ENCODE measurements around the gene SMS. TPM values are rescaled to one million over a fixed set of nuclear protein-coding genes. Genes with fewer than 3 reads are reported as not detected.

SMS gene
- total and polyA plus RNA-seq, 2 experiments from 2014 or later, result 185 to 274 TPM

GRCh38 chrX:21958187-21958586, 17.7 kb downstream of the SMS start:
- no peaks in the 10 kb centered on the region for H3K36me3 ChIP-seq (ENCODE audit: insufficient read depth)
- no peak overlapping the region for H3K27ac ChIP-seq (ENCODE audit: low read depth)
- peaks cover 100% of the 10 kb centered on the region for H3K79me2 ChIP-seq (replicated peaks; ENCODE audit: insufficient read depth)
- no peak for DNase-seq (ENCODE audit: low spot score)
- H3K4me3 ChIP-seq, result no peak overlapping the region
- peaks cover 23% of the 10 kb centered on the region for H4K20me1 ChIP-seq (replicated peaks; ENCODE audit: insufficient read depth)
- H3F3A ChIP-seq (replicated peaks; ENCODE audit: low read depth), result no peaks in the 10 kb centered on the region
- H3K9me2 ChIP-seq (ENCODE audit: insufficient read depth), result no peaks in the 10 kb centered on the region
- peaks cover 7% of the 10 kb centered on the region; the same call in 1 of the 3 replicates for H3K36me3 Mint-ChIP-seq (ENCODE audit: low read depth)
- no peaks in the 10 kb centered on the region for H3K9me3 Mint-ChIP-seq
- H3K4me1 Mint-ChIP-seq, result peaks cover 61% of the 10 kb centered on the region
- H3K4me2 ChIP-seq, result 0 out of 2 replicates have a peak overlapping the region, but pooled peaks have one; percentile 8
- H2AFZ ChIP-seq, result no peak overlapping the region
- no peak for TF ChIP-seq EZH2 (IDR thresholded peaks at IDR 0.05; ENCODE audit: low read depth, unreplicated experiment)
- TF ChIP-seq REST (IDR thresholded peaks at IDR 0.05; ENCODE audit: unreplicated experiment), result no peak
- no peak for TF ChIP-seq POLR2AphosphoS5 (IDR thresholded peaks at IDR 0.05; ENCODE audit: low read depth)
- no peak for TF ChIP-seq ZNF331 (CRISPR knock-in tag; IDR thresholded peaks at IDR 0.05; ENCODE audit: low read depth)
- no peak for TF ChIP-seq CTCF (conservative IDR thresholded peaks at IDR 0.05; ENCODE audit: low read depth in 2 of 2)
- no peak for TF ChIP-seq ZNF114 (CRISPR knock-in tag; IDR thresholded peaks at IDR 0.05)
- no peak for TF ChIP-seq STAT1 (IDR thresholded peaks at IDR 0.05; ENCODE audit: unreplicated experiment)
- no peak for TF ChIP-seq JUNB (IDR thresholded peaks at IDR 0.05; ENCODE audit: unreplicated experiment)
- TF ChIP-seq ZNF462 (CRISPR knock-in tag; IDR thresholded peaks at IDR 0.05), result no peak
- TF ChIP-seq ETS1 (IDR thresholded peaks at IDR 0.05), result no peak
- TF ChIP-seq NANOG (IDR thresholded peaks at IDR 0.05; ENCODE audit: borderline replicate concordance), result no peak
- no peak for ATAC-seq
- H3K27ac Mint-ChIP-seq, result no peak overlapping the region
- peaks cover 38% of the 10 kb centered on the region for H3K4me1 ChIP-seq (ENCODE audit: insufficient read depth)
- peaks cover 5% of the 10 kb centered on the region for H3K27me3 Mint-ChIP-seq (ENCODE audit: insufficient read depth, low read depth, poor library complexity)
- H3K27me3 ChIP-seq (ENCODE audit: insufficient read depth), result no peaks in the 10 kb centered on the region
- no peak overlapping the region for H3K4me3 Mint-ChIP-seq
